GM19468 (cell line): ENCODE data around the gene PCGF3.
A peak's percentile ranks its signal among the peaks of the same experiment; 100 is the strongest.
"Not testable (repeated sequence)": the region's sequence is repeated elsewhere in the genome, so short reads cannot be mapped to it uniquely, and the experiment has no call there.

Experiments
- ATAC-seq: cut with Tn5 transposase; IDR thresholded peaks from one replicate; pipeline ENCODE4 v1.9.1; 2021; ENCODE audit warnings: mild to moderate bottlenecking, moderate library complexity, moderate number of reproducible peaks; ENCODE audit not compliant: unreplicated experiment; ENCODE audit errors: extremely low read depth

PCGF3 gene

GRCh38 chr4:667545-667925 is 38.1 kb upstream of the PCGF3 start:
- no peak for ATAC-seq

GRCh38 chr4:668219-668618 is 37.4 kb upstream of the PCGF3 start:
- ATAC-seq, result not testable (repeated sequence)

GRCh38 chr4:669806-670559 is 35.6 kb upstream of the PCGF3 start:
- ATAC-seq, result not testable (repeated sequence)

- no peak for ATAC-seq
Measured at GRCh38 chr4:671769-672168, 33.9 kb upstream of the PCGF3 start.

GRCh38 chr4:673349-674091 is 32.1 kb upstream of the PCGF3 start:
- no peak for ATAC-seq

- ATAC-seq, result peak; percentile 87
Measured at GRCh38 chr4:674172-675035, 31.2 kb upstream of the PCGF3 start, which contains the start of the genes ATP5ME and MYL5. TSS of gene ATP5ME (minus strand) at chr4:674276. CDS start at chr4:674247, 29 bp downstream. TSS of gene MYL5 (plus strand) at chr4:674542. CDS start at chr4:678027, 3,485 bp downstream.

GRCh38 chr4:675036-675882 is 30.4 kb upstream of the PCGF3 start:
- ATAC-seq, result no peak

- ATAC-seq, result no peak
Measured at GRCh38 chr4:675980-676870, 29.4 kb upstream of the PCGF3 start.

- no peak for ATAC-seq
Measured at GRCh38 chr4:676871-677235, 28.8 kb upstream of the PCGF3 start.

GRCh38 chr4:677431-678293 is 28.0 kb upstream of the PCGF3 start:
- no peak for ATAC-seq

GRCh38 chr4:678331-679103 is 27.1 kb upstream of the PCGF3 start:
- no peak for ATAC-seq

GRCh38 chr4:679104-679481 is 26.5 kb upstream of the PCGF3 start:
- ATAC-seq, result no peak

- ATAC-seq, result no peak
Measured at GRCh38 chr4:679629-680028, 26.0 kb upstream of the PCGF3 start.

- ATAC-seq, result no peak
Measured at GRCh38 chr4:680091-680490, 25.5 kb upstream of the PCGF3 start.

GRCh38 chr4:680551-680927 is 25.1 kb upstream of the PCGF3 start:
- no peak for ATAC-seq

GRCh38 chr4:680928-681645 is 24.5 kb upstream of the PCGF3 start:
- ATAC-seq, result no peak
